Hepatocyte (in vitro differentiated cells): ENCODE data around the gene MRPS31. TPM values are rescaled to one million over a fixed set of nuclear protein-coding genes. Genes with fewer than 3 reads are reported as not detected.
"Not testable (repeated sequence)": the region's sequence is repeated elsewhere in the genome, so short reads cannot be mapped to it uniquely, and the experiment has no call there.

ENCODE experiments used
- DNase-seq: peaks from one replicate; pipeline ENCODE4 v3.0.0-alpha.2; 2016; ENCODE audit warnings: low spot score
- H2AFZ ChIP-seq: fragments of 200-600 bp; sonication (generic); 2 replicates; pipeline ENCODE4 v1.6.0; 2016; ENCODE audit warnings: antibody characterized with exemption, mild to moderate bottlenecking
- H3K27ac ChIP-seq: fragments of 200-600 bp; sonication (generic); 2 replicates; pipeline ENCODE4 v1.5.1; 2016; ENCODE audit warnings: mild to moderate bottlenecking
- H3K27me3 ChIP-seq: fragments of 200-600 bp; sonication (generic); 2 replicates; pipeline ENCODE4 v1.6.1; 2016
- H3K36me3 ChIP-seq: fragments of 200-600 bp; sonication (generic); replicated peaks from 2 replicates; pipeline ENCODE4 v1.5.1; 2016; ENCODE audit warnings: low read depth; ENCODE audit not compliant: insufficient read depth
- H3K4me1 ChIP-seq: fragments of 200-600 bp; sonication (generic); 2 replicates; pipeline ENCODE4 v1.5.1; 2016; ENCODE audit warnings: mild to moderate bottlenecking, moderate library complexity; ENCODE audit not compliant: insufficient read depth
- H3K4me2 ChIP-seq: fragments of 200-600 bp; sonication (generic); 2 replicates; pipeline ENCODE4 v1.6.0; 2016
- H3K4me3 ChIP-seq: fragments of 200-600 bp; sonication (generic); 2 replicates; pipeline ENCODE4 v1.5.1; 2016; ENCODE audit warnings: mild to moderate bottlenecking
- H3K79me2 ChIP-seq: fragments of 200-600 bp; sonication (generic); 2 replicates; pipeline ENCODE4 v1.6.0; 2017; ENCODE audit warnings: mild to moderate bottlenecking
- H3K9me2 ChIP-seq: fragments of 200-600 bp; sonication (generic); replicated peaks from 2 replicates; pipeline ENCODE4 v1.6.0; 2017; ENCODE audit warnings: mild to moderate bottlenecking; ENCODE audit not compliant: insufficient read depth
- H3K9me3 ChIP-seq: fragments of 200-600 bp; sonication (generic); 2 replicates; pipeline ENCODE4 v1.5.1; 2016; ENCODE audit warnings: low read depth, mild to moderate bottlenecking
- H4K20me1 ChIP-seq: fragments of 200-600 bp; sonication (generic); 2 replicates; pipeline ENCODE4 v1.6.0; 2016; ENCODE audit warnings: mild to moderate bottlenecking; ENCODE audit not compliant: insufficient read depth, poor library complexity, severe bottlenecking
- CTCF ChIP-seq: fragments of 200-600 bp; sonication (generic); IDR thresholded peaks from 2 replicates; pipeline ENCODE4 v1.5.1; 2016; ENCODE audit warnings: antibody characterized with exemption, mild to moderate bottlenecking; ENCODE audit not compliant: poor library complexity
- EZH2 ChIP-seq: fragments of 200-600 bp; sonication (generic); IDR thresholded peaks from 2 replicates; pipeline ENCODE4 v1.6.1; 2016; ENCODE audit warnings: antibody characterized with exemption, mild to moderate bottlenecking, borderline replicate concordance
- EZH2phosphoT487 ChIP-seq: fragments of 200-600 bp; sonication (generic); IDR thresholded peaks from one replicate; pipeline ENCODE4 v1.6.1; 2018; ENCODE audit warnings: antibody characterized with exemption, mild to moderate bottlenecking, low read depth, moderate library complexity; ENCODE audit not compliant: unreplicated experiment, severe bottlenecking
- WGBS: methylation state at CpG from one replicate; pipeline ENCODE4 v1.1.6; 2016; ENCODE audit warnings: low lambda C conversion rate; ENCODE audit errors: missing lambda C conversion rate; 5-methylcytosine and 5-hydroxymethylcytosine counted together
- polyA plus RNA-seq: library from polyadenylated mRNA; unstranded; fragments of >200 nt; fragmentation: Nextera tagmentation; extraction: Ambion mirVana; gene quantifications from 2 replicates; pipeline ENCODE4 v1.2.1, GENCODE V29; 2016
- total RNA-seq: library from RNA; depleted of rRNA; stranded (reverse); fragments of >200 nt; gene quantifications from 2 replicates; pipeline ENCODE4 v1.2.3, GENCODE V29; 2014

The MRPS31 gene
- total and polyA plus RNA-seq, 2 experiments from 2014 or later: 27.7 to 34.6 TPM

DNA sequence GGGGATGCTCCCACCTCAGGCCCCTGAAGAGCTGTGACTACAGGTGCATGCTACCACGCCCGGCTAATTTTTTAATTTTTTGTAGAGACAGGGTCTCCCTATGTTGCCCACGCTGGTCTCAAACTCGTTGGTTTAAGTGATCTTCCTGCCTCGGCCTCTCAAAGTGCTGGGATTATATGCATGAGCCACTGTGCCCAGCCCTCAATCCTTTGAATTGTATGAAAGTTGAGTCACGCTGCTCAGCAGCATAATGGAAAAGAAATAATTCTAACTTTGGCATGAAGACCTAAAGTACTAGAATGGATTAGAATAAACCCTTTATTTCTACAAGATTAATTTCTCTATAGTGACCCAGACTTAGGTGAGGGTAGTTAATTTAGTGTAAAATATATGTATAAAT, 42.4 kb downstream of the MRPS31 start:
- TF ChIP-seq CTCF: no peak
- TF ChIP-seq EZH2phosphoT487: no peak
- TF ChIP-seq EZH2: no peak
- WGBS: 95% methylated on average over 6 of the region's 6 CpGs
- no peak overlapping the region for H2AFZ ChIP-seq
- H3K79me2 ChIP-seq: no peaks in the 10 kb centered on the region
- H4K20me1 ChIP-seq: no peaks in the 10 kb centered on the region
- no peak for DNase-seq
- H3K27me3 ChIP-seq: no peaks in the 10 kb centered on the region
- no peak overlapping the region for H3K4me2 ChIP-seq
- H3K9me2 ChIP-seq: no peaks in the 10 kb centered on the region
- H3K9me3 ChIP-seq: no peaks in the 10 kb centered on the region
- no peak overlapping the region for H3K27ac ChIP-seq
- H3K36me3 ChIP-seq: no peaks in the 10 kb centered on the region
- no peak overlapping the region for H3K4me3 ChIP-seq
- no peaks in the 10 kb centered on the region for H3K4me1 ChIP-seq

GRCh38 chr13:40714433-40714832, 56.6 kb downstream of the MRPS31 start:
- no CpG with 5 or more reads among the region's 1 CpG for WGBS
- not testable (repeated sequence) for H2AFZ ChIP-seq, H3K9me2 ChIP-seq, H3K9me3 ChIP-seq, H3K4me1 ChIP-seq, H4K20me1 ChIP-seq, DNase-seq, H3K4me2 ChIP-seq, H3K27me3 ChIP-seq, H3K79me2 ChIP-seq, H3K27ac ChIP-seq, H3K36me3 ChIP-seq, H3K4me3 ChIP-seq

DNA sequence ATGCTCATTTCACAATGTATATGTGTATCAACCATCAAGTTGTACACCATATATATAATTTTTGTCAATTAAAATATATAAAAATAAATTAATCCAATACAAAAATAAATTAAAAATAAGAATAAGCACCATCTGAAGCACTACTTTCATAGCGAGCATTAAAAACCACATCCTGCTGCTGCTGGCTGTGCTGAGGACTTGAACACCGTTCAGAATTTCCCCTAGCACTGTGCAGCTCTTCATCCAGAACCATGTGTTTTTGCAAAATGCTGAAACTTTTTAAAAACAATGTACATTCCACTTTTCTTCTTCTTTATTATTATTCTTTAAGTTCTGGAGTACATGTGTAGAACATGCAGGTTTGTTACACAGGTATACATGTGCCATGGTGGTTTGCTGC, 64.6 kb downstream of the MRPS31 start:
- H3K27ac ChIP-seq: no peak overlapping the region
- TF ChIP-seq EZH2: no peak
- no peak for TF ChIP-seq EZH2phosphoT487
- no peak for TF ChIP-seq CTCF
- H3K27me3 ChIP-seq: no peaks in the 10 kb centered on the region
- no peak overlapping the region for H2AFZ ChIP-seq
- no peaks in the 10 kb centered on the region for H3K9me2 ChIP-seq
- no peaks in the 10 kb centered on the region for H3K79me2 ChIP-seq
- H3K4me1 ChIP-seq: no peaks in the 10 kb centered on the region
- 95% methylated on average over 2 of the region's 2 CpGs for WGBS
- no peaks in the 10 kb centered on the region for H3K36me3 ChIP-seq
- no peak for DNase-seq
- no peak overlapping the region for H3K4me3 ChIP-seq
- no peaks in the 10 kb centered on the region for H4K20me1 ChIP-seq
- H3K4me2 ChIP-seq: no peak overlapping the region
- H3K9me3 ChIP-seq: no peaks in the 10 kb centered on the region

- no peak overlapping the region for H2AFZ ChIP-seq
Measured at GRCh38 chr13:40697711-40698110, 73.3 kb downstream of the MRPS31 start.

More at GRCh38 chr13:40697711-40698110, 73.3 kb downstream of the MRPS31 start:
- WGBS: 91% methylated on average over 5 of the region's 5 CpGs
- no peaks in the 10 kb centered on the region for H3K27me3 ChIP-seq
- H3K4me1 ChIP-seq: no peaks in the 10 kb centered on the region
- H3K27ac ChIP-seq: no peak overlapping the region
- H3K36me3 ChIP-seq: no peaks in the 10 kb centered on the region
- no peak overlapping the region for H3K4me2 ChIP-seq
- no peaks in the 10 kb centered on the region for H4K20me1 ChIP-seq
- no peak for DNase-seq
- no peak for TF ChIP-seq EZH2
- TF ChIP-seq CTCF: no peak
- TF ChIP-seq EZH2phosphoT487: no peak
- no peaks in the 10 kb centered on the region for H3K79me2 ChIP-seq
- H3K9me3 ChIP-seq: no peaks in the 10 kb centered on the region
- no peak overlapping the region for H3K4me3 ChIP-seq
- no peaks in the 10 kb centered on the region for H3K9me2 ChIP-seq
